ENCODE data around the gene TPD52L1.

DNA sequence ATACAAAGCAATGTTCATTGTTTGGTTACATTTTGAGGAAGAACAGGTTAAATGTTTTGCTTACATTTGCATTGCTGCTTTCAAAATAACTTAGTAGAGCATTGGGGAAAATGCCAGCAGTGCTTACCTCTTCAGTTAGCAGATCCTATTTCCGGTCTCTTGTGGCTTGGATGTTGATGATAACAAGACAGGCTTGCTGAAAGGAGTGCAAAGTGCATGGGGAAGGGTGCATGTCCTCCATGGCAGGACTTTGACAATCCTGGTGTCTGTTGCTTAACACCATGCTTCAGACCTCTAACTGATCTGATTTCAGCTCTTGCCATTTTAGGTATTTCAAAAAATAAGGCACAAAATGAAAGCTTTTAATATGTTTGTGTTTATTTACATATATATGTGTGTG is 21.1 kb downstream of the TPD52L1 start:
- TF ChIP-seq, protein P1, sequence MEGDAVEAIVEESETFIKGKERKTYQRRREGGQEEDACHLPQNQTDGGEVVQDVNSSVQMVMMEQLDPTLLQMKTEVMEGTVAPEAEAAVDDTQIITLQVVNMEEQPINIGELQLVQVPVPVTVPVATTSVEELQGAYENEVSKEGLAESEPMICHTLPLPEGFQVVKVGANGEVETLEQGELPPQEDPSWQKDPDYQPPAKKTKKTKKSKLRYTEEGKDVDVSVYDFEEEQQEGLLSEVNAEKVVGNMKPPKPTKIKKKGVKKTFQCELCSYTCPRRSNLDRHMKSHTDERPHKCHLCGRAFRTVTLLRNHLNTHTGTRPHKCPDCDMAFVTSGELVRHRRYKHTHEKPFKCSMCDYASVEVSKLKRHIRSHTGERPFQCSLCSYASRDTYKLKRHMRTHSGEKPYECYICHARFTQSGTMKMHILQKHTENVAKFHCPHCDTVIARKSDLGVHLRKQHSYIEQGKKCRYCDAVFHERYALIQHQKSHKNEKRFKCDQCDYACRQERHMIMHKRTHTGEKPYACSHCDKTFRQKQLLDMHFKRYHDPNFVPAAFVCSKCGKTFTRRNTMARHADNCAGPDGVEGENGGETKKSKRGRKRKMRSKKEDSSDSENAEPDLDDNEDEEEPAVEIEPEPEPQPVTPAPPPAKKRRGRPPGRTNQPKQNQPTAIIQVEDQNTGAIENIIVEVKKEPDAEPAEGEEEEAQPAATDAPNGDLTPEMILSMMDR (IDR thresholded peaks at IDR 0.05; ENCODE audit: low read depth, low read length, poor library complexity, severe bottlenecking) = no peak
- no peak for TF ChIP-seq EZH2phosphoT487 (IDR thresholded peaks at IDR 0.05; ENCODE audit: borderline replicate concordance, low read length)
